NCI-H526 (cell line): Measurements from ENCODE around the gene NEDD4L.
A peak's percentile ranks its signal among the peaks of the same experiment; 100 is the strongest.
"Not testable (repeated sequence)": the region's sequence is repeated elsewhere in the genome, so short reads cannot be mapped to it uniquely, and the experiment has no call there.

Experiments used
- DNase-seq, 2 experiments: peaks; one replicate each; lab custom pipeline; 2025; lab: John Stamatoyannopoulos, UW

NEDD4L gene

DNA sequence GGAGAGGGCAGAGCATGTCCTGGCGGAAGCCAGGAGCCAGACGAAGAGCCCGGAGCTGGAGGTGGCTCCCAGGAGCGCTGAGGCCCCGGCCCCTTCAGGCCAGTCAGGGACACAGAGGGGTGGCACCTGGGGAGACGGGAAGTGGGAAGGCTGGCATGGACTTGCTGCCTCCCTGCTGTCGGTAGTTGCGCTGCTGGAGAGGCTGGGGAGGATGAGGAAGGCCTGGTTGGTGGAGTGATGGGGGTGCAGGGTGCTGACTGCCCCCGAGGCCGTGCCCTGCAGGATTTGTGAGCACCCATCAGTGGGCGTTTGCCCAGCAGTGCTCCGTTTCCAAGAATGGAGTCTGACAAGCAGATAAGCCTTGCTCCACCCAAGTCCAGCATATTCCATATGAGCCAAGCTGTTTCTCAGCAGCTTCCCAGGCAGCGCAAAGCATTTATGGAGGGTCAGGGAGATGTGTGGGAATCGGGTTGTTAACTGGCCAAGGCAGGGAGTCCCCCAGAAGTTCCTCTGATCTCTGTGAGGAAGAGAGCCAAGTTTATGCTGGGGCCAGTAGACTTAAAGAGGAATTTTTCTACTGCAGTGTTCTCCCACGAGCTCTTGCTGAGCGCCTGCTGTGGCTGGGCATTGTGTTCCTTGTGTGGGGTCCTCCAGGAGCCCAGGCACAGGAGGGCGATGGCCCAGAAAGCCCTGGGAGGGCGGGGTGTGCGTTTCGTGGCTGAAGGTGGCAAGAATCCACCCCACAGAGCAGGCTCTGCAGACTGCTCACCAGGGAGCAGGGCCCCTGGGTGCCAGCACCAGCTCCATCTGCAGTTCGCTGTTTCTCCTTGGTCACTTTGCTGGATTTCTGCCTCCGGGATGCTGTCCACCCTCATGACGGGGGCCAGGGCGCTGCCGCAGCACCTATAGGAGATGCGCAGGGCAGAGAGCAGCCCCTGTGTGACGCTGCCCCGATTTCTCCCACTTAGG is 334.7 kb downstream of the NEDD4L start:
- DNase-seq: no peak

DNA sequence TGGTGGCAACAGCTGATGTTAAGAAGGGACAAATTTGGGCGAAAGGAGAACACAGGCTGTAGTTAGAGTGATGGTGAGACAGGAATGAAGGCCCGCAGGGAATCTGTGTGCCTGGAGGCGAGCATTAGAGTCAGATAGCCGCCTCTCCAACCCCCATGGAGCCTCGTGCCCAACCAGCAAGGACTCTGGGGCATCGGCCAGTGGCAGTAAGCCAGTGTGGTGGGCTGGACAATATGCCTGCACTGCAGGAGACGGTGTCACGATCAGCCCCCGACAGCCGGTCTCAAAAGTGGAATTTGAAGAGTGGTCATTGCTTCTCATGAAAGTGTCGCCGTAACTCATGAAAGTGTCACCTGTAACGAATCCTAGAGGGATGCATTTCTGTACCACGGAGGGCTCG is 335.4 kb downstream of the NEDD4L start:
- no peak for DNase-seq

DNA sequence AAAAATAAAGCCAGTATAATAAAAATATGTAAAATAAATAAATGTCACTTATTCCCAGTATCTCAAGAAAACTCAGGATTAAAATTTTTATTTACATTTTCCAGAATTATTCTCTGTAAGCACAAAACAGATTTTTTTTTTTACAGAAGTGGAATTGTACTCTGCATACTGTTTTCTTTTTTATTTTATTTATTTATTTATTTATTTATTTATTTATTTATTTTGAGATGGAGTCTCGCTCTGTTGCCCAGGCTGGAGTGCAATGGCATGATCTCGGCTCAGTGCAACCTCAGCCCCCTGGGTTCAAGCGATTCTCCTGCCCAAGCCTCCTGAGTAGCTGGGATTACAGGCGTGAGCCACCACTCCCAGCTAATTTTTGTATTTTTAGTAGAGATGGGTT is 336.1 kb downstream of the NEDD4L start:
- not testable (repeated sequence) for DNase-seq

DNA sequence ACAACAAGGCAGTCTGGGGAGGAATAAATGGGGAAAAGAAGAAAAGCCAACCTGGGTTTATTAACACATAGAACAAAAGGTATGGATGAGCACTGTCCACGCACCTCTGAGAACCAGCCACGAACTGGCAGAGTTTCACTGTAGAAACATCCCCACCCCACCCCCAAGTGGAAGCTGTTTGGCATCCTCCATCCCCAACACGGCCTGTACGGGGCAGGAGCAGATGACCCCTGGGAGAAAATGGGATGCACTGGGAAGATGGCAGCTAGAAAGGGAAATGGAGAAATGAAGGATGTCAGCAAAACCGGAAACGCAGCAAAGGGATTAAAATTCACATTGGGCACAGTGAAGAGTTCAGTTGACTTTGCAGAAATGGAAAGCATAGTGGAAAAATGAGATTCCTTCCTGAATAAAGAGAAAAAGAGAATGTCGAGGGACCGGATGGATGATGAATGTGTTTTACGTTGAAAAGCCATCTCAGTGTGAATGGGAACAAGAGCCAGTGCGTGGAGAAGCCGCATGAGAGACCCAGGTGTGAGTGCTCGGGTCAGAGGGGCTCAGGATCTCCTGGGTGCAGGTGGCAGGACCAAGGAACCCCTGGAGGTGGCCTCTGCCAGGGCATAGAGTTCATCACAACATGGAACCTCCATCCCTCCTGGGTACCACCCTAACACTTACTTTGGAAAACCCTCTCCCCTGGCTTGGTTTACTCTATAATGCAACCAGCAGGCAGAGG is 337.8 kb downstream of the NEDD4L start:
- no peak for DNase-seq

DNA sequence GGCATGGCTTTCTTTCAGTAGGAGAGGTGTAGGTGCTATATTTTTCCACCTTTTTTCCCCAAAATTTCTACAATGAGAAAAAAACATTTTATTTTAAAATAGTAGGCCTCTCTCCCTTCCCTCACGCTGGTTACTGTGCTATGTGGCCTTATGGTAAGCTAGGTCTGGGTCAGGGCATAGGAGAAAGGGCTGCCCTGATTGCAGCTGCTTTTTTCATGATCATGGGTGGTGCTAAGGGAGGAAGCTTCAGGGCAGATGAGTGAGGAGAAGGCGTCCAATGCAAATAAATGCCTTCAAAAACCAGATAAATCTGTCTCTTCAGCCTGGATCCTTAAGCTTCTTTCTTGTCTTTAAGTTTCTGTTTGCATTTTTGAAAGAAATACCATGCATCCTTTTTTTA is 338.4 kb downstream of the NEDD4L start:
- DNase-seq: no peak

DNA sequence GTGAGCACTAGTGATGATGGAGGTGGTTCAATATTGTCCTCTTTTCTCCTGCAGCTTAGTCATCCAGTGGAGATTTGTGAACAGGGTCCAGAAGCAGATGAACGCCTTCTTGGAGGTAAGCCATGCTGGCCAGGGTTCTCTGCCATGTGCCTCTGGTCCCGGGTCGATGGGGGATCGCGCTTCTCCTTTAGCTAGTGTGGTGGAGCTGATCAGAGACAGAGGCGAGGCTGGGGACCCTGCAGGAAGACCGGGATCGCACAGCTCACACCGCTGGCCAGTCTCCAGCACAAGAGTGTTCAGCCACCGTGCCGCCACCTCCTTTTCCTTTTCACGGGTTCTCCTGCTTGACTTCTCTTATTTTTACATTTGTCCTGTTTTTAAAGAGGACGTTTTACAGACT is 341.4 kb downstream of the NEDD4L start:
- DNase-seq: no peak

DNA sequence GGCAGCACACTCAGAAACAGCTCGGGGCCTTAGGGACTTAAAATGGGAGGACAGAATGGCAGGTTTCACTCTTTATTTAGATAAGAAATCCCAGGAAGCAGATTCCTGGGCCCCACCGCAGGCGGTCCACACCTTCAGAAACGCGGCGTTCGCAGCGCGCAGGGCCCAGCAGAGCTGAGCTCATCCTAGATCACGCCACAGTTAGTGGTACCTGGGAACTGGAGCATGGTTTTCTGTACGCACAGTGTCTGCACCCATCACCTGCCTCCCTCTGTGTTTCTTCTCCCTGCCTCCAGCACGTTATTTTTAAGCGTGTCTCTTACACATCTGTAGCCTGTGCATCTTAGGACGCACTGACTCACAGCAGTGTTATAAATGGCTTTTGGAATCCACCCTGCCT is 342.8 kb downstream of the NEDD4L start:
- no peak for DNase-seq

DNA sequence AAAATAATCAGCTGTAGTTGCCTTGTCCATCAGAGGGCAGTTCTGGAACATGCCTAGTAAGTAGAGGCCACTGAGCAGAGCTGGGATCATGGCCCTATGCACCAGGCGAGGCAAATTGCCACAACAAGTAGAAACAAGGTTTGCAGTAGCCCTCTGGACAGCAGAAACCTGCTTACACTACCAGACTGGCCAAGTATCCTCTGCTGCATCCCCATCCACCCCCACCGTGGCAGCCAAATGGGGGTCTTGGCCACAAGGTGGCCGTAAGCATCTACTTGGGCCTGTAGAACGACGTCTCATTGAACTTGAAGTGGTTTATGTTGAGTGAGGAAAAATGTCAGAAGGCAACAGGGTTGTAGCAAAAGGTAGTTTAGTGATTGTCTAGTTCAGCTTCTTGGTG is 343.7 kb downstream of the NEDD4L start:
- no peak for DNase-seq

DNA sequence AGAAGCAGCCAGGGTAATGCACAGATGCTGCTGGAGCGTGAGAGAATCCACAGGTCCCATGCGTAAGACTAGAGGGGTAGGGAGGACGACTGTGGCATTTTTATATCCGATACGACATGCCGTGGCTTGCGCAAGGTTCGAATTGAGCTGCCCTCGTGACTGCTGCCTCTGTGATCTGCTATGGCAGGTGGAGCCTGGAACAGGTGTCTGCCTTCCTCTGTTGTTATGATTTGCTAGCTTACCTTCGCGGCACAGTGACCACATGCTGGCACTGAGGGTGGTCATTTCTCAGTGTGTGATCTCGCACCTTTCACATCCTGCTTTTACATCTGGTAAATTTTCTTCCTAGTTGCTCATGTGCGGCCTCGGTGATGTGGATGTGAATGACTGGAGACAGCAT is 344.7 kb downstream of the NEDD4L start:
- no peak for DNase-seq

DNA sequence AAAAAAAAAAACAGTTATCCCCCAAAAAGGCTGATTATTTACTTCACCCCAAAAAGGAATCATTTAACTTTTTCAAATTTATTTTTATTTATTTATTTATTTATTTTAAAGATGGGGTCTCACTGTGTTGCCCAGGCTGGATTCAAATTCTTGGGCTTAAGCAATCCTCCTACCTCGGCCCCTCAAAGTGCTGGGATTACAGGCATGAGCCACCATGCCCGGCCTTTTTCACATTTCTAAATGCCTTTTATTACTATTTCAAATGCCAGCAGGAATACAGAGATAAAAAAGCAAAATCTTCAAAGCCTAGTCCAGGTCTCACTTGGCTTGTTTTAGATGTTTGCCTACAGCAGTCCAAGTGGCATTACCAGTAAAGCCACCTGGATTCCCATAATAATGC is 345.7 kb downstream of the NEDD4L start:
- no peak for DNase-seq

DNA sequence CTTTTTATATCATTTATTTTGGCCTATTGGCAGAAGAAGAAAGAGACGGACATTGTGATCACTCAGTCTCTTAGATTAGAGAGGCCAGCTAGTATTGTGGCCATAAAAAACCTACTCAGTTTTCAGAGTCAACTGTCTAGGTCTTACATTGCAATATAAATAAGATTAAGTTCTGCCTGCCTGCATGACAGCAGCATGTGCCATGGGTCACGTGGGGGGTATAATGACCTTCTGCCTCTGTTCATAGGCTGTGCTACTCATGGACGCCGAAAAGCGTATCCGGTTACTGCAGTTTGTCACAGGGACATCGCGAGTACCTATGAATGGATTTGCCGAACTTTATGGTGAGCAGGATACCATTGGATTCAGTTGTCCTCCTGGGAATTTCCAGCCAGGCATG is 346.4 kb downstream of the NEDD4L start:
- no peak for DNase-seq

DNA sequence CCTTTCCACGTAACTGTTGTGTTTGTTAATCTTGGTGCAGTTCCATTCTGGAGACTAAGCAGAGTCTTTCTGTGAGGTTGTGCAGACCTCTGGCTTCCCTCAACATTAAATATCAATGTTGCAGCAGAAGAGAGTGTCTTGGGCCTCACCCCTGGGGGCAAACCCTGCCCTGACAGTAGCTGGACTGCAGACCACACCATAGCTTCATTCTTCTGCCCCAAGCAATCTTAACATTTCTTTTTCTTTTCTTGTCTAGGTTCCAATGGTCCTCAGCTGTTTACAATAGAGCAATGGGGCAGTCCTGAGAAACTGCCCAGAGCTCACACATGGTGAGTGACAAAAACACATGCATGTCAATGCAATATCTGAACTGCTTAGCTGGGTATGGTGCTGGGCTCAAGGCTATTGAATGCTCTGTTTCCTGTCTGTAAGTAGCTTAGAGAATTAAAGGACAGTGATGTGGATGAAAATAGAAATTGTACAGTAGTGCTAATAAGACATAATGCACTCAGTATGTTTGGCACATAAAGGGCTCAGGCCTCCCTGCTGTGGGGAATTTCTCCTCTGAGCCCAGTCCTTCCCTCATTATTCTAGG is 347.3 kb downstream of the NEDD4L start:
- DNase-seq: no peak

DNA sequence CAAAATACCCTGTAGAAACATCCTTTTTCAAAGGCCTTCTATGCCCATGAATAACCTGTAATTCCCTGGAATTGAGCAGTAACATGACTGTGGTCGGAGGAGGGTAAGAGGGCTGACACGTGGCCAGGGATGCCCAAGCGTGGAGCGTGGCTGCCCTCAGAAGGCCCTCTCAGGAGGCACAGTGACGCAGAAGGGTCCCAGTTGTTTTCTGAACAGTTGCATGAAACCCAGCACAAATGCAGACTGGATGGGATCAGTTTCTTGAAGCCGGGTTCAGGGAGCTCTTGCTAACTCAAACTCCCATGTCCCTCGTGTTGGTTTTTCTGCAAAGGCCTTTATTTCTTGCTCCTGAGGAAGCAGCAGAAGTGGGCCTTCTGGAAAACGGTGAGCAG is 347.9 kb downstream of the NEDD4L start:
- DNase-seq: no peak

DNA sequence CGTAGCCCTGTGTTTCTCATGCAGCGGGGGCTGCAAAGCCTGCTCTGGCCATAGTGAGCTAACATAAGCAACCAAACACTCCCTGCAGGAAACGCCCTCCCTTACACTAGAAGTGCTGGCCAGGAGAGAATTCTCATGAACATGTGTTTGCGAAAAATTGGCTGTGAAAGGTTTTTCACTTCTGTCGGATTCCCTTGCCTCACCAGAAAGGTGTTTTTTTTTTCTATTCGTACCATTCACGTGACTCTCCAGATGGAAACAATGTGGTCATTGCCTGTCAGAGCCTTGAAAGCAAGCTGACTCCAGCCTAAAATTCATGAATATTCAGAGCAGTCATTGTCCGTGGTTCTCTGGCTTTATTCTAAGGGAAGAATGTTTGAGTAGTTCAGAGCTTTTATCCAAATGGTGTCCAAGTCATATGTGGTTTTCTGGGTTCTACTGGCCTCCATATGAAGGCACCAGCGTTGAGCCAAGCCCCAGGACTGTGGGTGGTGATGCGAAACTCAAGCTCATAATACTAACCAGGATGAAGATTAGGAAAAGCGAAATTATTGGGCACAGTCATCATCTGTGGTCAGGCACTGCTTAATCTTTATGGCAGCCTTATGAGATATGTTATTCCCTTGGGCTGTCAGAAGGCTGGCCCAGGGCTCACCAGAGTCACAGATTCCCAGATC is 348.4 kb downstream of the NEDD4L start:
- peak in 1 of 2 experiments; percentile 44 for DNase-seq

DNA sequence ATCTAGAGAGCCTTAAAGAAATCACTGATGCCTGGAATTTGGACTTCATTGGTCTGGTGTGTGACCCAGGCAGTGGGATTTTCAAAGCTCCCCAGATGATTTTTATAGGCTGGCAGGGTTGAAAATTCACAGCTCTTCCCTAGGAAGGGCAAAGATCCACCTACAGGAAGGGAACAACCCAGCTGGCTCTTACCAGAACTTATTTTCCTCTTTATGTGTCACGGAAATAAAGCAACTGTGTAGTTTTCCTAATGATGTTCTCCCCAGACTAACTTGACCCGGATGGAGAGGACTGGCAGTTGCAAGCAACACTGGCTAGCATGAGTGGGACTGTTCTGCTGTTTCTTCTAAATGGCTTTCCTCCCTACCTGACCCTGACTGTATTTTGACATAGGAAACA is 349.3 kb downstream of the NEDD4L start:
- DNase-seq: no peak

DNA sequence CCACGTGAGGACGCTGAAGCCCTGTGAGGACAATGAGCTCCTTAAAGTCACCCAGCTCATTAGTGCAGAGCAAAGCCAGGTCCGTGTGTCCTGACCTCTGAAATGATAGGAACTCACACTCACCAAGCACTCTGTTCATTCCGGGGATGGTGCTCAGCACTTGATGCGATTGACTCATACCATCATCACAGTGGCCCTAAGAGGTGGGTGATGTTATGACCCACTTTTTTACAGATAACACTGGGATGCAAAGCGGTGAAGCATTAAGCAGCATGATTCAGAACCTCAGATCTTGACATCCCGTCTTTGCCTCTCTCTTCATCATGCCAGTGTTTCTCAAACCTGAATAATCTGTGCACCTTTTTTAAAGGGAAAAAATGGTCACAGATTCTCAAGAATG is 350.0 kb downstream of the NEDD4L start:
- no peak for DNase-seq

DNA sequence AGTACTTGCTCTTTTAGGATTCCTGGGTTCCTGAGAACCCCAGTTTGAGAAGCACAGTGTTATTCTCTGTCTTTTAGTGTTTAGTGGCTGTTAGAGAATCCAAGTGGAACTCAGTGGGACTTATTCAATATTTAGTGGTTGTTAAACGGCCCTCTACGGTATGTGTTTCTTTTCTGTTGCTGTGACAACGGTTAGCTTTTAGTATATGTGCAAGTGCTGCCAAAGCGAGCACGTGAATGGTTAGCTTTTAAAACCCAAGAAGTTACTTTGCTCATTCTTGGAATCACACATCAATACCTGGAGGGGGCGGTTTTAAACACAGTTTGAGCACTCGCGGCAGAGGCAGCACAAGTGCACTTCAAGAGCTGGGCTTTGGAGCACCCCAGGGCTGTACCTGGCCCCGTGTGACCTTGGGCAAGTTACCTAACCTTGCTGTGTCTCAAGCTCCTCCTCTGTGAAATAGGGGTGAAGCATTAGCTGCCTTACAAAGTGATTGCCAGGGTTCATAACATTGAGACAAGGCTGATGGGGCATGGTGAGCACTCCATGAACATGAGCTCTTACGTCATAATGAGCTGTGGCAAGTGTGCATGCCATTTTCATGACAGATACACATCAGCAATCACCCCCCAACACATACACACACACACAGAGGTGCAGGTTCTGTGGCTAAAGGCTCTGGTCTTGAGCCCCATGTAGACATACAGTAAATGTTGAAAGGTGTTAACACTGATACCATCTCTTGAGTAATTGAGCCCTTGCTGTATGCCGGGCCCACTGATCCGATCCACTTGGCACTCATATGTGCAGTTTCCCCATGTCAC is 350.8 kb downstream of the NEDD4L start:
- DNase-seq: no peak

DNA sequence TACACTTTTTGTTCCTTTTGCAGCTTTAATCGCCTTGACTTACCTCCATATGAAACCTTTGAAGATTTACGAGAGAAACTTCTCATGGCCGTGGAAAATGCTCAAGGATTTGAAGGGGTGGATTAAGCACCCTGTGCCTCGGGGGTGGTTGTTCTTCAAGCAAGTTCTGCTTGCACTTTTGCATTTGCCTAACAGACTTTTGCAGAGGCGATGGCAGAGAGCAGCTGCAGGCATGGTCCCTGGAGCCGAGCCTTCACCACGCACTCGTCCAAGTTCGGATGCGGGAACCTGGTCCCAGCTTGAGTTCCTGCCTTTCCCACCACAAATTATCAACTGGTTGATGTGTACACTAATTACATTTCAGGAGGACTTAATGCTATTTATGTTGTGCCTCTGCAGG is 352.1 kb downstream of the NEDD4L start:
- DNase-seq: no peak

DNA sequence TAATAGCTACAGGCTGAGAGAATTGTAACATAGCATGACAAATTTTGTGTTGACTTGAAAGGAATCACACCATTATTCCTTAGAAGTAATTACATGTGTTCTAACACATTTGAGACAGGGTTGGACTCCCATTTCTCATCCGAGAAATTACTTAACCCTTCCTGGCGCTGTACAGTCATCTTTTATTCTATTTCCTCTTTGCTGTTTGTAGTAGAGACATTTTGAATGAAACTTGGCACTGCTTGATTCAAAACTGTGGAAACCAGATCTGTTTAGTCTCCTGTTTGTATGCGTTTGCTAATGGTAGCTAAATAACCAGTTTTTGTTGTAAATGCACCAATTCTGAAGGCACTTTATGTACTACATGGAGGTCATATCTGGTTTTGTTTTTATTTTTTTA is 352.9 kb downstream of the NEDD4L start:
- no peak for DNase-seq

DNA sequence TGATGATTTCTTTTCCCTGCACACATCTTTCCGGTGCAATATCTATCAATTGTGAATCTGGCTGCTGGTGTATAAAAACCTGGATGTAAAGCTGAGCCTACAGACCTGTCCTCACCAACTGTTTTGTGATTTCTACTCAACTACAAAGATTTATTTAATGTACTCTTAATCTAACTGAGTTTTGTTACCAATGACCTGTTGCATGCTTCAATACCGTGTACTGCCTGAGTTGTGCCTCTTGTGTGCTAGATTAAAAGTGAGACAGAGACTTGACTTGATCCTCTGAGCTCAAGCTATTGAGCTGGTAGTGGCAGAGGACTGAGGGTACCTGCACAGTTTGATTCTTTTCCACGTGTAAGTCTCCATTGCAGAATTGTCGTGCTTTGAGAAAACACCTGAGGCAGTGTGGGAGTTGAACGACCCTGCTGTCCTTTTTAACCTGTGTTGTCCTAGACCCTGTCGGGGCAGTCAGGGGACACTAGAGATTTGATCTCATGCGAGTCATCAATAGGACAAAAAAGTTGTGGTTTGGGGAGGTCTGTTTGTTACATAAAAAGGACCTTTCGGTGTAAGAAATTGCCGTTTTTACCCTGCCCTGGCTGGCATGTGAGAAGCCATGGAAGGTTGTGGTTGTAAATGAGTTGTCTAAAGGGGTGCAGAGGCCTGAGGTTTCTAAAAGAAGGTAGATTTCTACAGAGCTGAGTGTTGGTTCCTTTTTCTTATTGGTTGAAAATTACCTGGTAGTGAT is 353.5 kb downstream of the NEDD4L start:
- DNase-seq: no peak
